MM.1S (cell line): ENCODE results near the gene HDAC9.

Experiments
- EZH2 ChIP-seq: fragments of 300-600 bp; sonication (generic); optimal IDR thresholded peaks from 2 replicates; pipeline ENCODE3; 2017; ENCODE audit warnings: low read depth, mild to moderate bottlenecking, antibody characterized with exemption, low read length, mixed read lengths
- EZH2phosphoT487 ChIP-seq: fragments of 300-600 bp; sonication (generic); IDR thresholded peaks from 2 replicates; pipeline ENCODE4 v1.6.1; 2018; ENCODE audit warnings: antibody characterized with exemption, low read length
- TF ChIP-seq, protein P1 (sequence below): fragments of 300-600 bp; sonication (generic); IDR thresholded peaks from 2 replicates; pipeline ENCODE4 v1.5.1; 2016; ENCODE audit warnings: antibody characterized with exemption, low read length, mixed read lengths

DNA sequence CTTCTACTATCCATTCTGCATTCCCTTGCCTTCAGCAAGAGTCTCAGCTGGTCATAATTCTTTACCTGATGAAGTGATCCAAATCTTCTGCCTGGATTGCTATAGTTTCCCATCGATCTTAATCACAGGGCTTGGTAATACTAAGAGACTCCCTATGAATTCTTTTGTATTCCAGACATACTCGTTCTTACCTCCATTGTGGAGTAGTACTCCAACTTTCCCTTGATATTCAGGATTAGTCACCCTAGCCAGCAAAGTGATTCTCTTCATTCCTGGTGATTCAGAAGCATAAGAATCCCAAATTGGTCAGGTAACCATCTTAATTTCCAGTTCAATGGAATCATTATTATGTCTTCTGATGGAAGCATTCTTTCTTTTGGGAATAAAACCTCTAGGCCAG is 525.2 kb downstream of the HDAC9 start:
- TF ChIP-seq, protein P1, sequence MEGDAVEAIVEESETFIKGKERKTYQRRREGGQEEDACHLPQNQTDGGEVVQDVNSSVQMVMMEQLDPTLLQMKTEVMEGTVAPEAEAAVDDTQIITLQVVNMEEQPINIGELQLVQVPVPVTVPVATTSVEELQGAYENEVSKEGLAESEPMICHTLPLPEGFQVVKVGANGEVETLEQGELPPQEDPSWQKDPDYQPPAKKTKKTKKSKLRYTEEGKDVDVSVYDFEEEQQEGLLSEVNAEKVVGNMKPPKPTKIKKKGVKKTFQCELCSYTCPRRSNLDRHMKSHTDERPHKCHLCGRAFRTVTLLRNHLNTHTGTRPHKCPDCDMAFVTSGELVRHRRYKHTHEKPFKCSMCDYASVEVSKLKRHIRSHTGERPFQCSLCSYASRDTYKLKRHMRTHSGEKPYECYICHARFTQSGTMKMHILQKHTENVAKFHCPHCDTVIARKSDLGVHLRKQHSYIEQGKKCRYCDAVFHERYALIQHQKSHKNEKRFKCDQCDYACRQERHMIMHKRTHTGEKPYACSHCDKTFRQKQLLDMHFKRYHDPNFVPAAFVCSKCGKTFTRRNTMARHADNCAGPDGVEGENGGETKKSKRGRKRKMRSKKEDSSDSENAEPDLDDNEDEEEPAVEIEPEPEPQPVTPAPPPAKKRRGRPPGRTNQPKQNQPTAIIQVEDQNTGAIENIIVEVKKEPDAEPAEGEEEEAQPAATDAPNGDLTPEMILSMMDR, result no peak
- no peak for TF ChIP-seq EZH2phosphoT487
- TF ChIP-seq EZH2, result no peak
